Tibial nerve (tissue), 4 donors: ENCODE data around the gene MAG.

ENCODE experiments used
- EP300 ChIP-seq, 2 donors: sonication (generic); formaldehyde crosslinking; IDR thresholded peaks; one replicate each; pipeline ENCODE4 v1.6.1; 2017; ENCODE audit warnings: antibody characterized with exemption in 2 of 2, mild to moderate bottlenecking in 1 of 2
- POLR2A ChIP-seq, 2 donors: fragments of 450-650 bp; IDR thresholded peaks; one replicate each; pipeline ENCODE4 v1.6.1; 2017; ENCODE audit warnings: antibody characterized with exemption in 2 of 2, mild to moderate bottlenecking in 2 of 2, moderate library complexity in 2 of 2
- TF ChIP-seq, protein P1 (sequence below), 5 experiments: fragments of 200-600 bp in 3 of 5; fragments of 450-650 bp in 2 of 5; sonication (generic) in 3 of 5; IDR thresholded peaks; one replicate each; pipeline ENCODE4 v1.5.1; 2016 to 2019; ENCODE audit warnings: antibody characterized with exemption in 5 of 5, mild to moderate bottlenecking in 3 of 5, moderate library complexity in 2 of 5

DNA sequence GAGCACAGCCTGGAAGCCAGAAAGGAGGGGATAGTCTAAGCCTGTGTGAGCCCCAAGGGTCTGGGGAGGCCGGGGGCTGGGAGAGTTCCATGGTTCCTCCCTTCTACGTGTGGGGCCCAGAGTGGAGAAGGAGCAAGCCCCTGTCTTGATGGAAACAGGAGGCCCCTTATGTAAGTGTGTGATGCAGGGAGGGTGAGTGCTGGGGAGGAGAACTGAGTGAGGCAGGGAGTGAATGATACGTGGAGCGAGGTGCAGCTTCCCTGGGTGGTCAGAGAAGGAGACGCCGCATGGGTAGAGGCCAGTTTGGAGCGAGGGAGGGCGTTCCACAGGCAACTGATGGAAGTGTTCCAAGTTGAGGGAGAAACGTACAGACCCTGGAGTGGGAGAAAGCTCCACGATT is 16.0 kb downstream of the MAG start:
- TF ChIP-seq POLR2A (IDR thresholded peaks at IDR 0.05): no peak
- TF ChIP-seq, protein P1, sequence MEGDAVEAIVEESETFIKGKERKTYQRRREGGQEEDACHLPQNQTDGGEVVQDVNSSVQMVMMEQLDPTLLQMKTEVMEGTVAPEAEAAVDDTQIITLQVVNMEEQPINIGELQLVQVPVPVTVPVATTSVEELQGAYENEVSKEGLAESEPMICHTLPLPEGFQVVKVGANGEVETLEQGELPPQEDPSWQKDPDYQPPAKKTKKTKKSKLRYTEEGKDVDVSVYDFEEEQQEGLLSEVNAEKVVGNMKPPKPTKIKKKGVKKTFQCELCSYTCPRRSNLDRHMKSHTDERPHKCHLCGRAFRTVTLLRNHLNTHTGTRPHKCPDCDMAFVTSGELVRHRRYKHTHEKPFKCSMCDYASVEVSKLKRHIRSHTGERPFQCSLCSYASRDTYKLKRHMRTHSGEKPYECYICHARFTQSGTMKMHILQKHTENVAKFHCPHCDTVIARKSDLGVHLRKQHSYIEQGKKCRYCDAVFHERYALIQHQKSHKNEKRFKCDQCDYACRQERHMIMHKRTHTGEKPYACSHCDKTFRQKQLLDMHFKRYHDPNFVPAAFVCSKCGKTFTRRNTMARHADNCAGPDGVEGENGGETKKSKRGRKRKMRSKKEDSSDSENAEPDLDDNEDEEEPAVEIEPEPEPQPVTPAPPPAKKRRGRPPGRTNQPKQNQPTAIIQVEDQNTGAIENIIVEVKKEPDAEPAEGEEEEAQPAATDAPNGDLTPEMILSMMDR (IDR thresholded peaks at IDR 0.05): no peak
- TF ChIP-seq EP300 (IDR thresholded peaks at IDR 0.05): no peak
